ENCODE results near the gene F7. TPM values are rescaled to one million over a fixed set of nuclear protein-coding genes. Genes with fewer than 3 reads are reported as not detected.

Gene F7
- total RNA-seq, 4 donors from 2014 or later: 0.12 to 0.54 TPM; not detected in 2

- Histone ChIP-seq H3K27me3 (peaks cover 5% of the 10 kb centered on the region), H3K4me3 (no peak overlapping the region), H3K9me3 (peaks cover 0 to 8% (median 0%) of the 10 kb centered on the region in 3 donors), H3K4me1 (no peaks in the 10 kb centered on the region), H3K36me3 (peaks cover 0 to 24% of the 10 kb centered on the region in 2 donors), H3K27ac (no peak overlapping the region)
- no peak for ATAC-seq
- TF ChIP-seq CTCF (IDR thresholded peaks at IDR 0.05) (no peak), POLR2A (IDR thresholded peaks at IDR 0.05) (no peak), POLR2AphosphoS5 (IDR thresholded peaks at IDR 0.05) (no peak), EP300 (IDR thresholded peaks at IDR 0.05) (no peak)
- 81 to 85% methylated on average over 8 of the region's 8 CpGs for WGBS, 2 donors (ENCODE audit: low coverage in 1 of 2)
Observed at GRCh38 chr13:113070855-113071254, 34.7 kb upstream of the F7 start.

- Histone ChIP-seq H3K4me1 (no peaks in the 10 kb centered on the region), H3K27ac (no peak overlapping the region), H3K36me3 (peaks cover 0 to 35% of the 10 kb centered on the region in 2 donors), H3K9me3 (peaks cover 0 to 8% (median 0%) of the 10 kb centered on the region in 3 donors), H3K27me3 (no peaks in the 10 kb centered on the region), H3K4me3 (no peak overlapping the region)
- TF ChIP-seq POLR2A (IDR thresholded peaks at IDR 0.05) (no peak), CTCF (IDR thresholded peaks at IDR 0.05) (no peak), EP300 (IDR thresholded peaks at IDR 0.05) (no peak), POLR2AphosphoS5 (IDR thresholded peaks at IDR 0.05) (no peak)
- 81 to 86% methylated on average over 2 to 3 of the region's 3 CpGs for WGBS, 2 donors (ENCODE audit: low coverage in 1 of 2)
- no peak for ATAC-seq
Observed at GRCh38 chr13:113072376-113072775, 33.2 kb upstream of the F7 start.

GRCh38 chr13:113073942-113074341 lies 31.6 kb upstream of the F7 start:
- no peak for ATAC-seq
- WGBS, 2 donors (ENCODE audit: low coverage in 1 of 2): 87 to 89% methylated on average over 5 to 11 of the region's 11 CpGs
- H3K9me3 ChIP-seq: peaks cover 0 to 8% (median 0%) of the 10 kb centered on the region in 3 donors

GRCh38 chr13:113074401-113074800 lies 31.2 kb upstream of the F7 start:
- TF ChIP-seq POLR2AphosphoS5 (IDR thresholded peaks at IDR 0.05): no peak
- TF ChIP-seq EP300 (IDR thresholded peaks at IDR 0.05): no peak
- no peak for TF ChIP-seq CTCF (IDR thresholded peaks at IDR 0.05)
- TF ChIP-seq POLR2A (IDR thresholded peaks at IDR 0.05): no peak
- Histone ChIP-seq H3K27me3 (no peaks in the 10 kb centered on the region), H3K9me3 (peaks cover 0 to 8% (median 0%) of the 10 kb centered on the region in 3 donors), H3K36me3 (peaks cover 0 to 53% of the 10 kb centered on the region in 2 donors), H3K27ac (no peak overlapping the region), H3K4me3 (no peak overlapping the region), H3K4me1 (no peaks in the 10 kb centered on the region)
- ATAC-seq: no peak
- WGBS, 2 donors (ENCODE audit: low coverage in 1 of 2): no CpG with 5 or more reads among the region's 18 CpGs

More at GRCh38 chr13:113073942-113074341, 31.6 kb upstream of the F7 start:
- Histone ChIP-seq H3K4me3 (no peak overlapping the region), H3K4me1 (no peaks in the 10 kb centered on the region), H3K27me3 (no peaks in the 10 kb centered on the region), H3K36me3 (peaks cover 0 to 49% of the 10 kb centered on the region in 2 donors), H3K27ac (no peak overlapping the region)
- TF ChIP-seq POLR2AphosphoS5 (IDR thresholded peaks at IDR 0.05) (no peak), EP300 (IDR thresholded peaks at IDR 0.05) (no peak), CTCF (IDR thresholded peaks at IDR 0.05) (no peak), POLR2A (IDR thresholded peaks at IDR 0.05) (no peak)

- WGBS, 2 donors (ENCODE audit: low coverage in 1 of 2): 80 to 96% methylated on average over 1 to 5 of the region's 22 CpGs
- no peak for ATAC-seq
Observed at GRCh38 chr13:113074876-113075275, 30.7 kb upstream of the F7 start.

More at GRCh38 chr13:113074876-113075275, 30.7 kb upstream of the F7 start:
- Histone ChIP-seq H3K4me3 (no peak overlapping the region), H3K4me1 (no peaks in the 10 kb centered on the region), H3K36me3 (peaks cover 0 to 54% of the 10 kb centered on the region in 2 donors), H3K27ac (no peak overlapping the region), H3K27me3 (no peaks in the 10 kb centered on the region), H3K9me3 (peaks cover 0 to 8% (median 0%) of the 10 kb centered on the region in 3 donors)
- TF ChIP-seq POLR2A (IDR thresholded peaks at IDR 0.05) (no peak), POLR2AphosphoS5 (IDR thresholded peaks at IDR 0.05) (no peak), EP300 (IDR thresholded peaks at IDR 0.05) (no peak), CTCF (IDR thresholded peaks at IDR 0.05) (no peak)
